CD4-positive, alpha-beta T cell treated with Interferon gamma for 1 hour (primary cell): Measurements from ENCODE around the gene JAM2.
"Not testable (repeated sequence)": the region's sequence is repeated elsewhere in the genome, so short reads cannot be mapped to it uniquely, and the experiment has no call there.

Experiments
- DNase-seq: peaks from one replicate; pipeline ENCODE4 v3.0.0-alpha.2; 2020

JAM2 gene

GRCh38 chr21:25647647-25648046 lies 8.6 kb downstream of the JAM2 start:
- no peak for DNase-seq

GRCh38 chr21:25649146-25649545 lies 10.1 kb downstream of the JAM2 start:
- DNase-seq: no peak

- DNase-seq: no peak
These were observed 17.4 kb downstream of the JAM2 start for GRCh38 chr21:25656412-25656811.

GRCh38 chr21:25657140-25657539 lies 18.1 kb downstream of the JAM2 start:
- DNase-seq: no peak

GRCh38 chr21:25658427-25659035 lies 19.5 kb downstream of the JAM2 start:
- no peak for DNase-seq

- no peak for DNase-seq
These were observed 21.2 kb downstream of the JAM2 start for GRCh38 chr21:25660233-25660632.

GRCh38 chr21:25664491-25664931 lies 25.5 kb downstream of the JAM2 start:
- no peak for DNase-seq

- no peak for DNase-seq
These were observed 31.7 kb downstream of the JAM2 start for GRCh38 chr21:25670726-25671125.

GRCh38 chr21:25676451-25676850 lies 37.4 kb downstream of the JAM2 start:
- DNase-seq: no peak

GRCh38 chr21:25682382-25682781 lies 43.3 kb downstream of the JAM2 start:
- no peak for DNase-seq

GRCh38 chr21:25687787-25688186 lies 48.7 kb downstream of the JAM2 start:
- no peak for DNase-seq

- no peak for DNase-seq
These were observed 49.5 kb downstream of the JAM2 start for GRCh38 chr21:25688275-25689155.

- DNase-seq: no peak
These were observed 50.2 kb downstream of the JAM2 start for GRCh38 chr21:25689226-25689625.

- no peak for DNase-seq
These were observed 52.9 kb downstream of the JAM2 start for GRCh38 chr21:25691976-25692375.

GRCh38 chr21:25695461-25695860 lies 56.4 kb downstream of the JAM2 start:
- DNase-seq: not testable (repeated sequence)

GRCh38 chr21:25700741-25701140 lies 61.7 kb downstream of the JAM2 start:
- DNase-seq: no peak

GRCh38 chr21:25701529-25701928 lies 62.5 kb downstream of the JAM2 start:
- no peak for DNase-seq

GRCh38 chr21:25708467-25709065 lies 69.5 kb downstream of the JAM2 start:
- peak; percentile 22 for DNase-seq

- no peak for DNase-seq
These were observed 70.7 kb downstream of the JAM2 start for GRCh38 chr21:25709684-25710265.

- DNase-seq: no peak
These were observed 71.5 kb downstream of the JAM2 start for GRCh38 chr21:25710550-25710949.

GRCh38 chr21:25714066-25714465 lies 75.0 kb downstream of the JAM2 start:
- not testable (repeated sequence) for DNase-seq

- DNase-seq: no peak
These were observed 78.6 kb downstream of the JAM2 start for GRCh38 chr21:25717491-25718147.

GRCh38 chr21:25721987-25722386 lies 82.9 kb downstream of the JAM2 start:
- no peak for DNase-seq
